Measurements from ENCODE around the gene CARMIL1.

Gene CARMIL1

DNA sequence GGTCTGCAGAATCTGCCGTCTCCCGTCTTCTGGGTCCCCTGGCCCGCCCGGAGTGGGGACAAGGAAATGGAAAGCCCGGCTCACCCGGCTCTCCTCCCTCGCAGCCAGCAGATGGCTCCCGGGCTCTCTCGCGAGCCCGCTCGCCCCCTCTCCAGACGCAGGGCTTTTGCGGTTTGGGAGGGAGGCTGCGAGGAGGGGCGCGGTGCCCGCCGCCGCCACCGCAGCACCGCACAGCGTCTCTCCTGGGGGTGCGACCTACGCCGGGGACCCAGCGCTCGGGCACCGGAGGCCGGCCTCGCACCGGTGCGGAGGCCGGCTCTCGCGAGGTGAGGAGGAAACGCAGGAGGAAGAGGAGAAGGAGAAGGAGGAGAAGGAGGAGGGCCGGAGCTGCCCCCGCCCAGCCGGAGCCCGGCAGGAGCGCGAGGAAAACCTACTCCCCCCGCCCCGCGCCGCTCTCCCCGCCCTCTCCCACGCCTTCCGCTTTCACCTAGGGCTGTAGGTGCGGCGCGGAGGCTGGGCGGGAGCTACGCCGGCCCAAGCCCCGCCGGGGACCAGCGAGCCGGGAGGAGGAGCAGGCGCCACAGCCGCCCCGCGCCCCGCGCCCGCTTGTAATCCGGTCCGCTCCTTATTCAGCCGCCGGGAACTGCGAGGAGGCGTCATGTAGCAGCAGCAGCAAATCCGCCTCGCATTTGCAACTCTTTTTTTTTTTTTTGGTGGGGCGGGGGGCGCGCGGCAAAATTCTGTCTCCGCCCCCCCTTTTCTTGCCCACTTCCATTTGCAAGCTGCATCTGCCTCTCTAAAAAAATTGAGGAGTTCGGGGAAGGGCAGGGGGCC, at the start of gene CARMIL1:
CARMIL1 (plus strand) TSS at position 461 of the 834 bp plus-strand sequence. CDS start 422 bp downstream, outside the sequence.
- peak; percentile 61 for DNase-seq (ENCODE audit: low read depth)

- no peak for DNase-seq (ENCODE audit: low read depth)
Observed at GRCh38 chr6:25229671-25230321, 49.4 kb upstream of the CARMIL1 start.

DNA sequence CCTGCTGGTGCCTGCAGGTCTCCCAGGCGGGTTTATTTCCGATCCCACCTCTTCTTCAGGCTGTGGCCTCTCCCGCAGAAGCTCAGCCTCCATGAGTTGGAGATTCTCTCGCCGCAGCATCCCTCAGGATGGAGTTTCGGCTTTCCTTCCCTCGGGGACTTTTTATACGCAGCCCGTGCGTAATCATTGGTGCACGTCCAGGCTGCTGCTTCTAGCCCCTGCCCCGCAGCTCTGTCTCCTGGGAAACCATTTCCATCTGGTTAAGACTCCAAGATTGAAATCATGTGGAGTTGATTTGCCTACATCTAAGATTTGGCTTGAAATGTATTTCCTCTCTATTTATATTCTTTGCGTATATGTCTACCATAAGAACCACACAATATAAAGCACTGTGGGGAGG, 46.7 kb upstream of the CARMIL1 start:
- DNase-seq (ENCODE audit: low read depth) = no peak

- no peak for DNase-seq (ENCODE audit: low read depth)
Observed at GRCh38 chr6:25233226-25233625, 45.9 kb upstream of the CARMIL1 start.

DNA sequence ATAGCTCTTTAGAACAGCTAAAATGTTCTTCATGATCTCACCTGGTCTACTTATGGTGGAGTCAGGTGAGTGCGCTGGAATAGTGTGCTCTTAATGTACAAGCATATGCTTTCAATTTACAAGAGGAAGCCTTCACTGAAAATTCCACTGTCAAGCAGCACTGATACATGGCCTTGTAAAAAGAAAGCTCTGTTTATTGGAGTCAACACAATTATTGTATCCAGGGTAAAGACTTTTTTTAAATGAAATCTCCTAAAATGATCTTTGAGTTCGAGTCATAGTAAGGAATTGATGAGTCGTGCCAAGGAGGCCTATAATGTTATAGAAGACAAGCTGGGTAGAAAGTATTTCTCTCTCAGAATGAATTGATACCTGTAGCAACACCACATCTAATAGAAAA, 41.6 kb upstream of the CARMIL1 start:
- no peak for DNase-seq (ENCODE audit: low read depth)

- no peak for DNase-seq (ENCODE audit: low read depth)
Observed at GRCh38 chr6:25239059-25239458, 40.1 kb upstream of the CARMIL1 start.

DNA sequence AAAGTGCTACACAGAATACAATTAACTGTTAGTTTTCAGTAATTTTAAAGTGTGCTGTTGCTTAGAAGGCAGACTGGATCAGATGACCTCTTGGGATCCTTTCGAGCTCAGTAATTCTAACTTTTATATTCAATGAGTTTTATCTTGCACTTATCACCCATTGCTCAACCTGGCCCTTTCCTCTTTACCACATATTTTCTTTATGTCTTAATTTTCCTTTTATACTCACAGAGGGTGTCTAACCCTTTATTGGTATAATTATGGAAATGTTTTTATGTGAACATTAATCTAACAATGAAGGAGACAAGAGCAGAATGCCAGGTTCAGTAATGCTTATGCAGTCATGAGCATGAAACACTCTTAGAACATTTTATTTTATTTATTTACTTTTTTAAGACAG, 39.7 kb upstream of the CARMIL1 start:
- no peak for DNase-seq (ENCODE audit: low read depth)

DNA sequence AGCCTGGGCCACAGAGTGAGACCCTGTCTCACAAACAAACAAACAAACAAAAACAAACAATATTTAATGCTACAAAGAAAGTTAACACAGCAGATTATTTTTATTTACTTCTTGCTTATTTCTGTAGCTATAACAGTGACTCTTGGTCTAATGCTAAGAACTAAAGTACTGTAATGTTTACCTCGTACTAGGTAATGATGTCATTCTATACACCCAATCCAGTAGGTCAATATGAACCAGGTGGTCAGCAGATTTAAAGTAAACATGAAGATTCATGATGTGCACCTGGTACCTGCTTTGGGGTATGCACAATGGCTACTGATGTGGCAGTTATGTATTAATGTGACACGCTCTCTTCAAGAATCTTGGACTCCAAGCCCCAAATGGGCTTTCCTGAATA, 36.6 kb upstream of the CARMIL1 start:
- no peak for DNase-seq (ENCODE audit: low read depth)

- DNase-seq (ENCODE audit: low read depth) = no peak
Observed at GRCh38 chr6:25244865-25245264, 34.3 kb upstream of the CARMIL1 start.

DNA sequence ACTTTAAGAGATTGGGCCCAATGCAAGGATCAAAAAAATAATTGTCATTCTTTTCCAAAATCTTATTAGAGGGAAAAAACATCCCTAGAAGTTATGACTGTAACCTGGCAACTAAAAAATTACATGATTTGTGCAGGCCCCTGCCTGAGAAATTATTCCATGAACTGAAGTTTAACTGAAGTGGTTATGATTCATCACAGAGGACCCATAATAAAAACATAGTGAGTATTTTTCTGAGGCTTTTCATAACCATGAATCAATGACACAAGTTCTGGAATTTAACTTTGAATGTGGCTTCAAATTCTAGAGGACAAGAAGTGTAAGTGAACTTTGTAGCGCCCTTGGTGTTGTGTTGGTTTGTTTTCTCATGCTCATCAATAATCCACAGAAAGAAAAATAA, 31.1 kb upstream of the CARMIL1 start:
- DNase-seq (ENCODE audit: low read depth) = no peak

GRCh38 chr6:25249133-25249532, 30.0 kb upstream of the CARMIL1 start:
- no peak for DNase-seq (ENCODE audit: low read depth)

- no peak for DNase-seq (ENCODE audit: low read depth)
Observed at GRCh38 chr6:25250878-25251277, 28.3 kb upstream of the CARMIL1 start.

DNA sequence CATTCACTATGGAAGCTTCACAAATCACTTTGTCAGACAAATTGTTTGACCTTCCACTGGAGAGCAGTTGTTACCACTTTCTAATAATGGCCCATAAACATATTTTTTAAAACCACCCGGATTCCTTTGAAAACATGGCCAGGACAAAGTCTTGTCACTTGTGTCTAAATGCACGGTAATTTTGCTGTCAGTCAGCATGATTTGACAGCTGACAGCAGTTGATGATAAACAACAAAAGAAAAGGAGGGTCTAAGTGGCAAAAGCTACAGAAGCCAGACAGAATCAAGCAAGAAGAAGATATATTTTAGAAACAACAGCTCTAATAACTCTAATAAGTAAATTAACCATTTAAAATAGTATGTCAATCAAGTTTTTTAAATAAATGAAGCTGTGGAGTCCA, 27.7 kb upstream of the CARMIL1 start:
- no peak for DNase-seq (ENCODE audit: low read depth)

GRCh38 chr6:25253351-25253750, 25.8 kb upstream of the CARMIL1 start:
- no peak for DNase-seq (ENCODE audit: low read depth)

DNA sequence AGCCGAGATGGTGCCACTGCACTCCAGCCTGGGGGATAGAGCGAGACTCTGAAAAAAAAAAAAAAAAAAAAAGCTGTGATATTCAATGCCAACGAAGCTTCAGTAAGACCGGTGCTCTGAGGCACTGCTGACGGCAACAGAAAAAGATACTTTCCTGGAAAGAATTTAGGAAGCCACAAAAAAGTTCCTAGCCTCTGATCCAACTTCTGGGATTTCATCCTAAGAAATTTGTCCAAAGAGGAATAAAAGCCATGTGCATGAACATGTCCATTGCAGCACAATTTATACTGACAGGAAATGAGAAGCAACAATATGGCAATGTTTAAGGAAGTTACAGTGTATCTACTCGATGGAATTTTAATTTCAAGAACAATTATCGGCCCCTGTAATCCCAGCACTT, 24.5 kb upstream of the CARMIL1 start:
- no peak for DNase-seq (ENCODE audit: low read depth)

GRCh38 chr6:25257686-25258348, 21.4 kb upstream of the CARMIL1 start:
- no peak for DNase-seq (ENCODE audit: low read depth)

GRCh38 chr6:25259756-25260155, 19.4 kb upstream of the CARMIL1 start:
- no peak for DNase-seq (ENCODE audit: low read depth)

DNA sequence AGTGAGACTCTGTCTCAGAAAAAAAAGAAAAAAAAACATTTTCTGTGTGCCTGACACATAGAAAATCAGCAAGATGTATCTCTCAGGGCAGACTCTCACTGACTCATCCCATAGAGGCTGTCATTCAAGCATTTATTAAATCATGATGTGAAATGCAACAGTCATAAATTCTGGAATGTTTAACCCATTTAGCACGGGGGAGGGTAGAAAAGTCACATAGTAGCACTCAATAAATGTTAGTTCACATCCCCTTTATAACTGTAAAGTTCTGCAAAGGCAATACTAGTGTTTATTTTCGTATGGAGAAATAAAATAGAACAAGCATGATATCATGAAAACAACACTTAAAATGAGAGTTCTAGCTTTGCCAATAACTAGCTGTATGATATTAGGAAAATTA, 15.5 kb upstream of the CARMIL1 start:
- no peak for DNase-seq (ENCODE audit: low read depth)

GRCh38 chr6:25266456-25267100, 12.6 kb upstream of the CARMIL1 start:
- DNase-seq (ENCODE audit: low read depth) = no peak

- no peak for DNase-seq (ENCODE audit: low read depth)
Observed at GRCh38 chr6:25267662-25268061, 11.5 kb upstream of the CARMIL1 start.

- no peak for DNase-seq (ENCODE audit: low read depth)
Observed at GRCh38 chr6:25270559-25270958, 8.6 kb upstream of the CARMIL1 start.

DNA sequence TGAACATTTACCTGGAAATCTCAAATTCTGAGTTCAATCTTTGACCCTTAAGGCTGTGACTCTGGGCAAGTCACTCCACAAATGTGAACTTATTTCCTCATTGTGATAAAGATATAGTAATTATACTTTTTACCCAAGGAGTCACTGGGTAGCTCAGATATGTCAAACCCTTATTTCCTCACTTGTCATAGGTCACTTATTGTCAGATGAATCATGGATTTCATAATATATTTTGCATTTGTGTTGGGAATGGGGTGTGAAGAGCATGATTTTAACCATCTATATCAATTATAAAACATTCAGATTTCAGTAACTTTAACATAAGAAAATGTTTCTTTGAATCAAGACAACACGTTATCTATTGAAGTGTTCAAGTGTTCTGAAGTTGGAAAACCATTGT, 3.7 kb upstream of the CARMIL1 start:
- DNase-seq (ENCODE audit: low read depth) = no peak

GRCh38 chr6:25277386-25277785, 1.8 kb upstream of the CARMIL1 start:
- DNase-seq (ENCODE audit: low read depth) = no peak
